Lower leg skin (tissue), 4 donors: Measurements from ENCODE around the gene CSF1R. TPM values are rescaled to one million over a fixed set of nuclear protein-coding genes. Genes with fewer than 3 reads are reported as not detected.

Experiments
- DNase-seq, 2 donors: peaks; one replicate each; pipeline ENCODE4 v3.0.0-alpha.2; 2019; ENCODE audit warnings: low spot score in 2 of 2
- H3K4me3 ChIP-seq: fragments of 200-600 bp; sonication (generic); 2 replicates; pipeline ENCODE4 v1.5.1; 2017; ENCODE audit warnings: mild to moderate bottlenecking, low read depth; ENCODE audit not compliant: poor library complexity, severe bottlenecking
- CTCF ChIP-seq, 3 donors: fragments of 450-650 bp; IDR thresholded peaks; one replicate each; pipeline ENCODE4 v1.5.1; 2016; ENCODE audit warnings: antibody characterized with exemption in 3 of 3, mild to moderate bottlenecking in 3 of 3, moderate library complexity in 2 of 3
- POLR2A ChIP-seq, 2 donors: fragments of 450-650 bp; IDR thresholded peaks; one replicate each; pipeline ENCODE4 v1.6.1; 2016 to 2017; ENCODE audit warnings: antibody characterized with exemption in 2 of 2, mild to moderate bottlenecking in 1 of 2, moderate library complexity in 1 of 2
- WGBS, 2 donors: methylation state at CpG; one replicate each; pipeline ENCODE4 v1.1.5; 2018; 5-methylcytosine and 5-hydroxymethylcytosine counted together
- intact Hi-C: fragments of 100-400 bp; cut with DNase I; formaldehyde crosslinking; loops from one replicate; pipeline ENCODE4 v1.15.0; 2023; ENCODE audit warnings: low total_unique reads
- total RNA-seq, 4 donors: library from RNA; depleted of rRNA; stranded (reverse); fragments of >200 nt; gene quantifications; one replicate each; pipeline ENCODE4 v1.1.0, GENCODE V29; 2016

CSF1R gene
- total RNA-seq, 4 donors from 2014 or later = 17.9 to 27.3 (median 23.9) TPM

- intact Hi-C loops = no loop called here
- H3K4me3 ChIP-seq = no peak overlapping the region
- 89 to 97% methylated on average over 14 to 15 of the region's 15 CpGs for WGBS, 2 donors
- no peak for DNase-seq
- TF ChIP-seq CTCF (IDR thresholded peaks at IDR 0.05) (no peak), POLR2A (IDR thresholded peaks at IDR 0.05) (no peak)
These were observed 36.5 kb upstream of the CSF1R start for GRCh38 chr5:150122536-150123481.

GRCh38 chr5:150122158-150122510 lies 35.8 kb upstream of the CSF1R start:
- intact Hi-C loops = no loop called here
- no peak overlapping the region for H3K4me3 ChIP-seq
- WGBS, 2 donors = 65 to 66% methylated on average over 5 of the region's 5 CpGs
- TF ChIP-seq CTCF (IDR thresholded peaks at IDR 0.05) (no peak), POLR2A (IDR thresholded peaks at IDR 0.05) (no peak)
- peak in 1 of 2 donors; percentile 83 for DNase-seq

GRCh38 chr5:150121448-150122157 lies 35.2 kb upstream of the CSF1R start:
- TF ChIP-seq CTCF (IDR thresholded peaks at IDR 0.05) (no peak), POLR2A (IDR thresholded peaks at IDR 0.05) (no peak)
- no peak overlapping the region for H3K4me3 ChIP-seq
- peak in 1 of 2 donors; percentile 77 for DNase-seq
- intact Hi-C loops = no loop called here
- WGBS, 2 donors = 91 to 95% methylated on average over 14 of the region's 14 CpGs

- H3K4me3 ChIP-seq = no peak overlapping the region
- peak in 1 of 2 donors; percentile 79 for DNase-seq
- WGBS, 2 donors = 91% methylated on average over 19 of the region's 19 CpGs
- intact Hi-C loops = no loop called here
- TF ChIP-seq CTCF (IDR thresholded peaks at IDR 0.05) (no peak), POLR2A (IDR thresholded peaks at IDR 0.05) (no peak)
These were observed 34.5 kb upstream of the CSF1R start for GRCh38 chr5:150120617-150121447.

GRCh38 chr5:150120062-150120441 lies 33.7 kb upstream of the CSF1R start:
- intact Hi-C loops = no loop called here
- H3K4me3 ChIP-seq = no peak overlapping the region
- 93 to 97% methylated on average over 3 of the region's 3 CpGs for WGBS, 2 donors
- TF ChIP-seq CTCF (IDR thresholded peaks at IDR 0.05) (no peak), POLR2A (IDR thresholded peaks at IDR 0.05) (no peak)
- peak in 1 of 2 donors; percentile 83 for DNase-seq
